Measurements from ENCODE around the gene CELF4. TPM values are rescaled to one million over a fixed set of nuclear protein-coding genes. Genes with fewer than 3 reads are reported as not detected.

The CELF4 gene
- total and polyA plus RNA-seq, 2 donors (not counting 3 experiments of a cell fraction or from before 2014, with no cell fraction given): not detected

GRCh38 chr18:37578182-37578678 is 12.6 kb upstream of the CELF4 start:
- TF ChIP-seq POLR2A (IDR thresholded peaks at IDR 0.05; ENCODE audit: low read depth, low read length): no peak
- intact Hi-C loops (cut with micrococcal nuclease): no loop called here
- no peak for DNase-seq (ENCODE audit: low read depth, low spot score)
- no peaks in the 10 kb centered on the region for H3K27me3 ChIP-seq (ENCODE audit: control insufficient read depth in 2 of 2, insufficient read depth in 2 of 2, low read length in 2 of 2)
- H2AFZ ChIP-seq (ENCODE audit: low read depth, low read length): no peak overlapping the region
- dilution Hi-C loops (cut with MboI; ENCODE audit: extremely low pct_ligation_motif_present, low sequenced_read_pairs): no loop called here
- no peak overlapping the region for H3K4me3 ChIP-seq (replicated peaks in 1 of 3; ENCODE audit: insufficient read depth in 1 of 3, low read depth in 1 of 3, low read length in 3 of 3)
- H3K9me3 ChIP-seq (replicated peaks; ENCODE audit: control insufficient read depth, insufficient read depth, low read length): no peaks in the 10 kb centered on the region
- CTCF ChIA-PET: no interaction called here
- H3K79me2 ChIP-seq (ENCODE audit: control insufficient read depth, insufficient read depth, low read length): no peaks in the 10 kb centered on the region
- H3K9ac ChIP-seq (replicated peaks; ENCODE audit: extremely low read depth, insufficient read depth, low read length): no peak overlapping the region
- H3K9me1 ChIP-seq (replicated peaks; ENCODE audit: control insufficient read depth, extremely low read depth, insufficient read depth, low read length): no peaks in the 10 kb centered on the region
- POLR2A ChIA-PET: no interaction called here
- H4K20me1 ChIP-seq (replicated peaks; ENCODE audit: control insufficient read depth, extremely low read depth, insufficient read depth, low read length): no peaks in the 10 kb centered on the region
- FAIRE-seq: no peak
- BruUV-seq (replicated peaks): no TSS peak
- no peaks in the 10 kb centered on the region for H3K36me3 ChIP-seq (ENCODE audit: control insufficient read depth in 2 of 2, extremely low read depth in 1 of 2, insufficient read depth in 2 of 2, low read length in 2 of 2)
- H3K4me1 ChIP-seq (ENCODE audit: control insufficient read depth, extremely low read depth, insufficient read depth, low read length): no peaks in the 10 kb centered on the region
- no peak overlapping the region for H3K27ac ChIP-seq (ENCODE audit: insufficient read depth, low read depth, low read length)
- no peak overlapping the region for H3K4me2 ChIP-seq (ENCODE audit: insufficient read depth, low read length)

GRCh38 chr18:37577051-37577611 is 11.5 kb upstream of the CELF4 start:
- Histone ChIP-seq H3K4me1 (ENCODE audit: control insufficient read depth, extremely low read depth, insufficient read depth, low read length) (no peaks in the 10 kb centered on the region), H2AFZ (ENCODE audit: low read depth, low read length) (no peak overlapping the region), H3K79me2 (ENCODE audit: control insufficient read depth, insufficient read depth, low read length) (no peaks in the 10 kb centered on the region), H3K9me3 (replicated peaks; ENCODE audit: control insufficient read depth, insufficient read depth, low read length) (no peaks in the 10 kb centered on the region), H3K27ac (ENCODE audit: insufficient read depth, low read depth, low read length) (no peak overlapping the region), H3K4me2 (ENCODE audit: insufficient read depth, low read length) (no peak overlapping the region), H3K36me3 (ENCODE audit: control insufficient read depth in 2 of 2, extremely low read depth in 1 of 2, insufficient read depth in 2 of 2, low read length in 2 of 2) (no peaks in the 10 kb centered on the region), H3K9ac (replicated peaks; ENCODE audit: extremely low read depth, insufficient read depth, low read length) (no peak overlapping the region), H3K27me3 (ENCODE audit: control insufficient read depth in 2 of 2, insufficient read depth in 2 of 2, low read length in 2 of 2) (no peaks in the 10 kb centered on the region), H4K20me1 (replicated peaks; ENCODE audit: control insufficient read depth, extremely low read depth, insufficient read depth, low read length) (no peaks in the 10 kb centered on the region), H3K9me1 (replicated peaks; ENCODE audit: control insufficient read depth, extremely low read depth, insufficient read depth, low read length) (no peaks in the 10 kb centered on the region), H3K4me3 (replicated peaks in 1 of 3; ENCODE audit: insufficient read depth in 1 of 3, low read depth in 1 of 3, low read length in 3 of 3) (no peak overlapping the region)
- intact Hi-C loops (cut with micrococcal nuclease) (no loop called here), dilution Hi-C loops (cut with MboI; ENCODE audit: extremely low pct_ligation_motif_present, low sequenced_read_pairs) (no loop called here)
- no TSS peak for BruUV-seq (replicated peaks)
- POLR2A ChIA-PET: no interaction called here
- TF ChIP-seq EZH2 (IDR thresholded peaks at IDR 0.05; ENCODE audit: borderline replicate concordance, low read depth, low read length, severe bottlenecking): no peak
- no peak for TF ChIP-seq JUN (IDR thresholded peaks at IDR 0.05; ENCODE audit: borderline replicate concordance, insufficient read depth, insufficient read length, low read depth)
- no peak for TF ChIP-seq MAX (IDR thresholded peaks at IDR 0.05; ENCODE audit: insufficient read depth, insufficient read length)
- no peak for TF ChIP-seq POLR2A (IDR thresholded peaks at IDR 0.05; ENCODE audit: low read depth, low read length)
- TF ChIP-seq POLR2AphosphoS5 (IDR thresholded peaks at IDR 0.05; ENCODE audit: insufficient read depth, low read depth, low read length): no peak
- no peak for TF ChIP-seq MYC (IDR thresholded peaks at IDR 0.05; ENCODE audit: low read depth, low read length)
- DNase-seq (ENCODE audit: low read depth, low spot score) (no peak), FAIRE-seq (no peak)
- CTCF ChIA-PET: no interaction called here
